Neural cell (in vitro differentiated cells): Measurements from ENCODE around the gene AKR1C4. TPM values are rescaled to one million over a fixed set of nuclear protein-coding genes. Genes with fewer than 3 reads are reported as not detected.

Experiments used
- H2AFZ ChIP-seq: fragments of 200-600, 300-800 bp; sonication (generic), shearing (Covaris generic); 2 replicates; pipeline ENCODE4 v1.6.0; 2014; ENCODE audit warnings: low read depth, mild to moderate bottlenecking, antibody characterized with exemption, low read length, moderate library complexity
- H3F3A ChIP-seq: fragments of 200-600 bp; shearing (Covaris generic); 2 replicates; pipeline ENCODE4 v1.6.1; 2016; ENCODE audit warnings: mild to moderate bottlenecking, moderate library complexity, mixed read lengths, antibody characterized with exemption, low read length; ENCODE audit not compliant: insufficient read depth, poor library complexity, severe bottlenecking
- H3K27ac ChIP-seq: fragments of 200-600, 300-800 bp; sonication (generic), shearing (Covaris generic); 2 replicates; pipeline ENCODE4 v1.5.1; 2014; ENCODE audit warnings: mild to moderate bottlenecking, low read length, moderate library complexity
- H3K27me3 ChIP-seq: fragments of 300-800, 200-600 bp; sonication (generic), shearing (Covaris generic); 2 replicates; pipeline ENCODE4 v1.6.0; 2014; ENCODE audit warnings: mild to moderate bottlenecking, low read depth, low read length, moderate library complexity; ENCODE audit not compliant: insufficient read depth
- H3K36me3 ChIP-seq: fragments of 300-800, 200-600 bp; sonication (generic), shearing (Covaris generic); 2 replicates; pipeline ENCODE4 v1.5.1; 2014; ENCODE audit warnings: mild to moderate bottlenecking, antibody characterized with exemption, low read length, moderate library complexity; ENCODE audit not compliant: insufficient read depth
- H3K4me2 ChIP-seq: fragments of 300-800, 200-600 bp; sonication (generic), shearing (Covaris generic); 2 replicates; pipeline ENCODE4 v1.6.0; 2014; ENCODE audit warnings: mild to moderate bottlenecking, low read length
- H3K4me3 ChIP-seq: fragments of 300-800, 200-600 bp; sonication (generic), shearing (Covaris generic); 2 replicates; pipeline ENCODE4 v1.5.1; 2014; ENCODE audit warnings: mild to moderate bottlenecking, low read length, moderate library complexity
- H3K79me2 ChIP-seq: fragments of 200-600 bp; shearing (Covaris generic); replicated peaks from 2 replicates; pipeline ENCODE4 v1.6.0; 2014; ENCODE audit warnings: mild to moderate bottlenecking, low read length, moderate library complexity; ENCODE audit not compliant: insufficient read depth
- H3K9ac ChIP-seq: fragments of 300-800, 200-600 bp; sonication (generic), shearing (Covaris generic); 2 replicates; pipeline ENCODE4 v1.6.1; 2016; ENCODE audit warnings: mild to moderate bottlenecking, low read length, mixed read lengths
- H3K9me2 ChIP-seq: fragments of 200-600 bp; shearing (Covaris generic); 2 replicates; pipeline ENCODE4 v1.6.1; 2016; ENCODE audit warnings: mild to moderate bottlenecking, low read length, mixed read lengths; ENCODE audit not compliant: insufficient read depth
- H3K9me3 ChIP-seq: fragments of 200-600, 300-800 bp; sonication (generic), shearing (Covaris generic); 2 replicates; pipeline ENCODE4 v1.6.1; 2016; ENCODE audit warnings: mild to moderate bottlenecking, mixed run types, low read length, moderate library complexity, mixed read lengths
- H4K20me1 ChIP-seq: fragments of 200-600 bp; shearing (Covaris generic); 2 replicates; pipeline ENCODE4 v1.6.1; 2016; ENCODE audit warnings: mild to moderate bottlenecking, mixed run types; ENCODE audit not compliant: insufficient read depth
- CTCF ChIP-seq: fragments of 450-650 bp; IDR thresholded peaks from 2 replicates; pipeline ENCODE4 v1.5.1; 2014; ENCODE audit warnings: antibody characterized with exemption, mild to moderate bottlenecking, moderate library complexity; ENCODE audit not compliant: poor library complexity, severe bottlenecking
- EP300 ChIP-seq: fragments of 450-650 bp; conservative IDR thresholded peaks from 2 replicates; pipeline ENCODE4 v1.6.1; 2014; ENCODE audit warnings: antibody characterized with exemption, mild to moderate bottlenecking, moderate library complexity; ENCODE audit not compliant: poor library complexity, severe bottlenecking
- EZH2 ChIP-seq: fragments of 200-600, 300-800 bp; shearing (Covaris generic), sonication (generic); IDR thresholded peaks from 2 replicates; pipeline ENCODE4 v1.6.1; 2014; ENCODE audit warnings: antibody characterized with exemption, low read length, borderline replicate concordance, mild to moderate bottlenecking; ENCODE audit not compliant: insufficient read depth, poor library complexity, severe bottlenecking
- MXI1 ChIP-seq: fragments of 450-650 bp; conservative IDR thresholded peaks from 2 replicates; pipeline ENCODE4 v1.6.1; 2014; ENCODE audit warnings: antibody characterized with exemption, mild to moderate bottlenecking; ENCODE audit not compliant: poor library complexity, severe bottlenecking
- POLR2AphosphoS5 ChIP-seq: IDR thresholded peaks from 2 replicates; pipeline ENCODE4 v1.6.1; 2012
- RAD21 ChIP-seq: fragments of 450-650 bp; conservative IDR thresholded peaks from 2 replicates; pipeline ENCODE4 v1.6.1; 2014; ENCODE audit warnings: antibody characterized with exemption, mild to moderate bottlenecking, moderate library complexity
- REST ChIP-seq: IDR thresholded peaks from 2 replicates; pipeline ENCODE4 v1.6.1; 2012; ENCODE audit warnings: borderline replicate concordance
- SMC3 ChIP-seq: fragments of 450-650 bp; conservative IDR thresholded peaks from 2 replicates; pipeline ENCODE4 v1.6.1; 2014; ENCODE audit warnings: antibody characterized with exemption, mild to moderate bottlenecking, moderate library complexity; ENCODE audit not compliant: poor library complexity
- TAF1 ChIP-seq: IDR thresholded peaks from 2 replicates; pipeline ENCODE4 v1.6.1; 2012; ENCODE audit warnings: low read depth
- polyA plus RNA-seq: library from polyadenylated mRNA; depleted of rRNA; stranded (reverse); fragments of >200 nt; gene quantifications from 2 replicates; pipeline ENCODE4 v1.2.3, GENCODE V29; 2014

The AKR1C4 gene
- polyA plus RNA-seq, 1 donor from 2014 or later = not detected

GRCh38 chr10:5194431-5194830, 2.2 kb upstream of the AKR1C4 start:
- Histone ChIP-seq H3K4me3 (no peak overlapping the region), H3K36me3 (no peaks in the 10 kb centered on the region), H3K9ac (no peak overlapping the region), H4K20me1 (no peaks in the 10 kb centered on the region), H3K79me2 (no peaks in the 10 kb centered on the region), H3K4me2 (no peak overlapping the region), H3K27me3 (no peaks in the 10 kb centered on the region), H2AFZ (no peak overlapping the region), H3K9me3 (no peaks in the 10 kb centered on the region), H3K27ac (no peak overlapping the region), H3F3A (no peaks in the 10 kb centered on the region), H3K9me2 (no peaks in the 10 kb centered on the region)
- no peak for TF ChIP-seq CTCF
- no peak for TF ChIP-seq SMC3
- no peak for TF ChIP-seq POLR2AphosphoS5
- TF ChIP-seq EP300 = no peak
- TF ChIP-seq MXI1 = no peak
- TF ChIP-seq TAF1 = no peak
- no peak for TF ChIP-seq RAD21

- no peaks in the 10 kb centered on the region for H3K27me3 ChIP-seq
- H3K4me3 ChIP-seq = no peak overlapping the region
- H3K36me3 ChIP-seq = no peaks in the 10 kb centered on the region
- H3F3A ChIP-seq = no peaks in the 10 kb centered on the region
- no peak overlapping the region for H3K27ac ChIP-seq
- no peaks in the 10 kb centered on the region for H3K9me2 ChIP-seq
- no peaks in the 10 kb centered on the region for H3K9me3 ChIP-seq
- no peak overlapping the region for H2AFZ ChIP-seq
- TF ChIP-seq POLR2AphosphoS5 = no peak
- TF ChIP-seq REST = no peak
- TF ChIP-seq TAF1 = no peak
- TF ChIP-seq EP300 = no peak
- TF ChIP-seq MXI1 = no peak
- no peak for TF ChIP-seq CTCF
- no peak for TF ChIP-seq RAD21
- no peak for TF ChIP-seq EZH2
- H3K79me2 ChIP-seq = no peaks in the 10 kb centered on the region
- H3K4me2 ChIP-seq = no peak overlapping the region
- no peaks in the 10 kb centered on the region for H4K20me1 ChIP-seq
- no peak overlapping the region for H3K9ac ChIP-seq
Observed at GRCh38 chr10:5195727-5196374, 786 bp upstream of the AKR1C4 start.
